ENCODE results near the gene PILRB. TPM values are rescaled to one million over a fixed set of nuclear protein-coding genes. Genes with fewer than 3 reads are reported as not detected.
"Not testable (repeated sequence)": the region's sequence is repeated elsewhere in the genome, so short reads cannot be mapped to it uniquely, and the experiment has no call there.

The PILRB gene
- total RNA-seq, 1 experiment from 2014 or later = 73.2 TPM

DNA sequence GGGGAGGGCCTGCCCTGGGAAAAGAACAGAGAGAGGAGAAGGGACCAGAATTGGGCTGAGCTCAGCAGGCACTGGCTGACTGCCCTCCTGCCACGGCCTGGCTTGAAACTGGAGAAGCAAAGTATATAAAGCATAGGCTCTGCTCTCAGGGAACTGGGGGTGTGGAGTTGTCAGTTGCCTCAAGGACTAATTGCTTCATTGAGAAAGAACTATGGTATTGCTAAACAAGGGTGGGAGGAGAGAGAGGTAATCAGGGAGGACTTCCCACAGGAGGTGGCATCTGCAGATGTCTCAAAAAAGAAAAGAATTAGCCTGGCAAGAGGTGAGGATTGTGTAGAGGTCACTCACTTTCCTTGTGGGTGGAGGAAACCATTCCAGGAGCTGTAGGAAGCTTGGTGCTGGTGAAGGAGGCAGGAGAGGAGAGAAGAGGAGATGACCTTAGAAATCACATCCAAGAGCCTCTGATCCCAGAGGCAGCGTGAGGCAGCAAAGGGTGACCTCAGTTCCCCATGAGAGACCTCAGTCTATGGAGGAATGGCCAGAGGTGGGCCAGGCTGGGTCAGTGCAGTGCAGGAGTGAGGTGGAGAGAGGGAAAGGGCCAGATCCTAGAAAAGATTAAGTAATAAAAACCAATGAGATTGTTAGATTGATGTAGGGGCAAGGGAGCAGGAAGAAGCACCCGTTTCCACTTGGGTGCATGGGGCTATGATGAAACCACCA is 2.4 kb downstream of the PILRB start:
- Histone ChIP-seq H3K27me3 (ENCODE audit: control insufficient read depth, insufficient read depth, low read length) (no peaks in the 10 kb centered on the region), H3K27ac (ENCODE audit: low read length) (no peak overlapping the region), H3K9me3 (ENCODE audit: control insufficient read depth, insufficient read depth, low read depth, low read length) (no peaks in the 10 kb centered on the region), H3K4me3 (ENCODE audit: low read depth in 2 of 2, low read length in 2 of 2) (no peak overlapping the region), H3K4me1 (ENCODE audit: control insufficient read depth, insufficient read depth, low read length) (no peaks in the 10 kb centered on the region), H3K36me3 (ENCODE audit: control insufficient read depth, insufficient read depth, low read length) (peaks cover 7% of the 10 kb centered on the region; the same call in 1 of the 2 replicates)
- BruUV-seq (replicated peaks) = TSS peak; percentile 31
- ATAC-seq (no peak), DNase-seq (ENCODE audit: low read depth, low spot score) (no peak)
- in situ Hi-C loops (cut with HindIII; ENCODE audit: low pct_unique_long_range_greater_than_20kb, low sequenced_read_pairs) = no loop called here
- intact Hi-C loops (cut with micrococcal nuclease; ENCODE audit: unreplicated experiment) = no loop called here
- TF ChIP-seq, protein P1, sequence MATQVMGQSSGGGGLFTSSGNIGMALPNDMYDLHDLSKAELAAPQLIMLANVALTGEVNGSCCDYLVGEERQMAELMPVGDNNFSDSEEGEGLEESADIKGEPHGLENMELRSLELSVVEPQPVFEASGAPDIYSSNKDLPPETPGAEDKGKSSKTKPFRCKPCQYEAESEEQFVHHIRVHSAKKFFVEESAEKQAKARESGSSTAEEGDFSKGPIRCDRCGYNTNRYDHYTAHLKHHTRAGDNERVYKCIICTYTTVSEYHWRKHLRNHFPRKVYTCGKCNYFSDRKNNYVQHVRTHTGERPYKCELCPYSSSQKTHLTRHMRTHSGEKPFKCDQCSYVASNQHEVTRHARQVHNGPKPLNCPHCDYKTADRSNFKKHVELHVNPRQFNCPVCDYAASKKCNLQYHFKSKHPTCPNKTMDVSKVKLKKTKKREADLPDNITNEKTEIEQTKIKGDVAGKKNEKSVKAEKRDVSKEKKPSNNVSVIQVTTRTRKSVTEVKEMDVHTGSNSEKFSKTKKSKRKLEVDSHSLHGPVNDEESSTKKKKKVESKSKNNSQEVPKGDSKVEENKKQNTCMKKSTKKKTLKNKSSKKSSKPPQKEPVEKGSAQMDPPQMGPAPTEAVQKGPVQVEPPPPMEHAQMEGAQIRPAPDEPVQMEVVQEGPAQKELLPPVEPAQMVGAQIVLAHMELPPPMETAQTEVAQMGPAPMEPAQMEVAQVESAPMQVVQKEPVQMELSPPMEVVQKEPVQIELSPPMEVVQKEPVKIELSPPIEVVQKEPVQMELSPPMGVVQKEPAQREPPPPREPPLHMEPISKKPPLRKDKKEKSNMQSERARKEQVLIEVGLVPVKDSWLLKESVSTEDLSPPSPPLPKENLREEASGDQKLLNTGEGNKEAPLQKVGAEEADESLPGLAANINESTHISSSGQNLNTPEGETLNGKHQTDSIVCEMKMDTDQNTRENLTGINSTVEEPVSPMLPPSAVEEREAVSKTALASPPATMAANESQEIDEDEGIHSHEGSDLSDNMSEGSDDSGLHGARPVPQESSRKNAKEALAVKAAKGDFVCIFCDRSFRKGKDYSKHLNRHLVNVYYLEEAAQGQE (IDR thresholded peaks at IDR 0.05; ENCODE audit: insufficient read depth in 1 of 2, low read depth in 2 of 2, low read length in 1 of 2) = no peak
- TF ChIP-seq, protein P2, sequence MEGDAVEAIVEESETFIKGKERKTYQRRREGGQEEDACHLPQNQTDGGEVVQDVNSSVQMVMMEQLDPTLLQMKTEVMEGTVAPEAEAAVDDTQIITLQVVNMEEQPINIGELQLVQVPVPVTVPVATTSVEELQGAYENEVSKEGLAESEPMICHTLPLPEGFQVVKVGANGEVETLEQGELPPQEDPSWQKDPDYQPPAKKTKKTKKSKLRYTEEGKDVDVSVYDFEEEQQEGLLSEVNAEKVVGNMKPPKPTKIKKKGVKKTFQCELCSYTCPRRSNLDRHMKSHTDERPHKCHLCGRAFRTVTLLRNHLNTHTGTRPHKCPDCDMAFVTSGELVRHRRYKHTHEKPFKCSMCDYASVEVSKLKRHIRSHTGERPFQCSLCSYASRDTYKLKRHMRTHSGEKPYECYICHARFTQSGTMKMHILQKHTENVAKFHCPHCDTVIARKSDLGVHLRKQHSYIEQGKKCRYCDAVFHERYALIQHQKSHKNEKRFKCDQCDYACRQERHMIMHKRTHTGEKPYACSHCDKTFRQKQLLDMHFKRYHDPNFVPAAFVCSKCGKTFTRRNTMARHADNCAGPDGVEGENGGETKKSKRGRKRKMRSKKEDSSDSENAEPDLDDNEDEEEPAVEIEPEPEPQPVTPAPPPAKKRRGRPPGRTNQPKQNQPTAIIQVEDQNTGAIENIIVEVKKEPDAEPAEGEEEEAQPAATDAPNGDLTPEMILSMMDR (IDR thresholded peaks at IDR 0.05) = no peak
- TF ChIP-seq POLR2AphosphoS5 (IDR thresholded peaks at IDR 0.05; ENCODE audit: low read depth, low read length) (no peak), SIN3A (IDR thresholded peaks at IDR 0.05; ENCODE audit: borderline replicate concordance, insufficient read depth, low read depth, low read length) (no peak), TCF7L2 (IDR thresholded peaks at IDR 0.05; ENCODE audit: low read depth, low read length) (no peak)
- CTCF ChIA-PET = interaction anchor here (0.9 kb wide), 1 partner anchor 47 kb away, joined by 3 read pairs; no protein-coding TSS in a partner anchor
- POLR2A ChIA-PET = interaction anchor here (0.6 kb wide), 1 partner anchor 724 kb away, joined by 3 read pairs; no protein-coding TSS in a partner anchor

DNA sequence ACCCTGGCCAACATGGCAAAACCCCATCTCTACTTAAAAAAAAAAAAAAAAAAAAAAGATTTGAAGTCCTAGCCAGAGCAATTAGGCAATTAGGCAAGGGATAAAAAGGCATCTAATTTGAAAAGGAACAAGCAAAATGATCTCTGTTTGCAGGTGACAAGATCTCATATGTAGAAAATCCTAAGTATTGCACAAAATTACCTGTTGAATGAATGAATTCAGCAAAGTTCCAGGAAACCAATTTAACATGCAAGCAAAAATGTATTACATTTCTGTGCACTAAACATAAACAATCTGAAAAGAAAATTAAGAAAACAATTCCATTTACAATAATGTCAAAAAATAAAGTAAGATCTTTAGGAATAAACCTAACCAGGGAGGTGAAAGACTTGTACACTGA is 5.2 kb downstream of the PILRB start:
- BruUV-seq (replicated peaks) = no TSS peak
- CTCF ChIA-PET = no interaction called here
- DNase-seq (ENCODE audit: low read depth, low spot score) (no peak), ATAC-seq (no peak)
- H3K27me3 ChIP-seq (ENCODE audit: control insufficient read depth, insufficient read depth, low read length) = no peaks in the 10 kb centered on the region
- in situ Hi-C loops (cut with HindIII; ENCODE audit: low pct_unique_long_range_greater_than_20kb, low sequenced_read_pairs) (no loop called here), intact Hi-C loops (cut with micrococcal nuclease; ENCODE audit: unreplicated experiment) (no loop called here)
- H3K4me1 ChIP-seq (ENCODE audit: control insufficient read depth, insufficient read depth, low read length) = 0 out of 2 replicates have a peak, but pooled peaks cover 3% of the 10 kb centered on the region
- no peak overlapping the region for H3K4me3 ChIP-seq (ENCODE audit: low read depth in 2 of 2, low read length in 2 of 2)
- peaks cover 7% of the 10 kb centered on the region; the same call in 1 of the 2 replicates for H3K36me3 ChIP-seq (ENCODE audit: control insufficient read depth, insufficient read depth, low read length)
- POLR2A ChIA-PET = no interaction called here
- H3K9me3 ChIP-seq (ENCODE audit: control insufficient read depth, insufficient read depth, low read depth, low read length) = no peaks in the 10 kb centered on the region
- TF ChIP-seq TCF7L2 (IDR thresholded peaks at IDR 0.05; ENCODE audit: low read depth, low read length) (no peak), SIN3A (IDR thresholded peaks at IDR 0.05; ENCODE audit: borderline replicate concordance, insufficient read depth, low read depth, low read length) (no peak), POLR2AphosphoS5 (IDR thresholded peaks at IDR 0.05; ENCODE audit: low read depth, low read length) (no peak)
- TF ChIP-seq, protein P2 (IDR thresholded peaks at IDR 0.05) = no peak
- TF ChIP-seq, protein P1 (IDR thresholded peaks at IDR 0.05; ENCODE audit: insufficient read depth in 1 of 2, low read depth in 2 of 2, low read length in 1 of 2) = no peak
- no peak overlapping the region for H3K27ac ChIP-seq (ENCODE audit: low read length)

DNA sequence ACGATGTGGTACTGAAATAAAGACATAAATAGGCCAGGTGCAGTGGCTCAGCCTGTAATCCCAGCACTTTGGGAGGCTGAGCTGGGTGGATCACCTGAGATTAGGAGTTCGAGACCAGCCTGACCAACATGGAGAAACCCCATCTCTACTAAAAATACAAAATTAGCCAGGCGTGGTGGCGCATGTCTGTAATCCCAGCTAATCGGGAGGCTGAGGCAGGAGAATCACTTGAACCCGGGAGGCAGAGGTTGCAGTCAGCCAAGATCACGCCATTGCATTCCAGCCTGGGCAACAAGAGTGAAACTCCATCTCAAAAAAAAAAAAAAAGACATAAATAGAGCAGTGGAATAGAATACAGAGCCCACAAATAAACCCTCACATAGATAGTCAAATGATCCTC is 5.9 kb downstream of the PILRB start:
- H3K9me3 ChIP-seq (ENCODE audit: control insufficient read depth, insufficient read depth, low read depth, low read length); POLR2A ChIA-PET; H3K27me3 ChIP-seq (ENCODE audit: control insufficient read depth, insufficient read depth, low read length); DNase-seq (ENCODE audit: low read depth, low spot score); H3K4me1 ChIP-seq (ENCODE audit: control insufficient read depth, insufficient read depth, low read length); in situ Hi-C loops (cut with HindIII; ENCODE audit: low pct_unique_long_range_greater_than_20kb, low sequenced_read_pairs); intact Hi-C loops (cut with micrococcal nuclease; ENCODE audit: unreplicated experiment); ATAC-seq; BruUV-seq (replicated peaks); H3K27ac ChIP-seq (ENCODE audit: low read length); H3K36me3 ChIP-seq (ENCODE audit: control insufficient read depth, insufficient read depth, low read length); CTCF ChIA-PET; H3K4me3 ChIP-seq (ENCODE audit: low read depth in 2 of 2, low read length in 2 of 2): not testable (repeated sequence)
